WTC11 (cell line): ENCODE results near the gene ASB4. TPM values are rescaled to one million over a fixed set of nuclear protein-coding genes. Genes with fewer than 3 reads are reported as not detected.
A peak's percentile ranks its signal among the peaks of the same experiment; 100 is the strongest.

Source experiments
- ATAC-seq: fragments of 200-7000 bp; cut with Tn5 transposase; 2 replicates; pipeline ENCODE4 v1.10.0; 2021; ENCODE audit warnings: mild to moderate bottlenecking, moderate library complexity
- CTCF ChIA-PET: fragments of 300-600 bp; sonication (Branson Sonifier 250); formaldehyde crosslinking; loops from one replicate; lab custom pipeline; 2021; ENCODE audit warnings: antibody characterized with exemption; lab: Charles Lee
- POLR2A ChIA-PET: fragments of 350-600 bp; sonication (Branson Sonifier 250); formaldehyde crosslinking; loops from one replicate; lab custom pipeline; 2021; ENCODE audit warnings: antibody characterized with exemption; lab: Charles Lee
- DNase-seq: peaks from one replicate; pipeline ENCODE4 v3.0.0; 2021; ENCODE audit warnings: low spot score
- H3K27ac Mint-ChIP-seq: 2 replicates; pipeline ENCODE4 v1.8.0; 2021; ENCODE audit warnings: mixed read lengths
- H3K27me3 Mint-ChIP-seq: 2 replicates; pipeline ENCODE4 v1.8.0; 2021; ENCODE audit warnings: low read depth, mild to moderate bottlenecking, moderate library complexity, mixed read lengths
- H3K36me3 Mint-ChIP-seq: 2 replicates; pipeline ENCODE4 v1.8.0; 2021; ENCODE audit warnings: mixed read lengths
- H3K4me1 Mint-ChIP-seq: 2 replicates; pipeline ENCODE4 v1.8.0; 2022; ENCODE audit warnings: mixed read lengths
- H3K4me3 Mint-ChIP-seq: 2 replicates; pipeline ENCODE4 v1.8.0; 2021; ENCODE audit warnings: mild to moderate bottlenecking, moderate library complexity, mixed read lengths
- H3K9me3 Mint-ChIP-seq: 2 replicates; pipeline ENCODE4 v1.8.0; 2021; ENCODE audit warnings: mixed read lengths
- AFF4 ChIP-seq: sonication (generic); formaldehyde crosslinking; IDR thresholded peaks from 2 replicates; pipeline ENCODE4 v1.8.1; 2023; ENCODE audit warnings: mild to moderate bottlenecking, missing genetic modification reagents, borderline replicate concordance
- E2F5 ChIP-seq: sonication (generic); formaldehyde crosslinking; IDR thresholded peaks from 2 replicates; pipeline ENCODE4 v1.8.1; 2022; ENCODE audit warnings: mild to moderate bottlenecking, moderate library complexity, missing genetic modification reagents
- ETV6 ChIP-seq: sonication (generic); formaldehyde crosslinking; IDR thresholded peaks from 2 replicates; pipeline ENCODE4 v1.8.1; 2022; ENCODE audit warnings: mild to moderate bottlenecking, missing genetic modification reagents
- GABPB1 ChIP-seq: sonication (generic); formaldehyde crosslinking; IDR thresholded peaks from 2 replicates; pipeline ENCODE4 v1.8.1; 2023; ENCODE audit warnings: mild to moderate bottlenecking, missing genetic modification reagents
- HMGA2 ChIP-seq: fragments of 250-450 bp; sonication (Bioruptor Pico); IDR thresholded peaks from 2 replicates; pipeline ENCODE4 v1.4.0; 2021; ENCODE audit warnings: mild to moderate bottlenecking, moderate library complexity
- HMGXB4 ChIP-seq: sonication (generic); formaldehyde crosslinking; IDR thresholded peaks from 2 replicates; pipeline ENCODE4 v1.8.1; 2023; ENCODE audit warnings: mild to moderate bottlenecking, moderate library complexity, missing genetic modification reagents
- IRF1 ChIP-seq: sonication (generic); formaldehyde crosslinking; IDR thresholded peaks from 2 replicates; pipeline ENCODE4 v1.8.0; 2023; ENCODE audit warnings: missing genetic modification reagents
- KAT7 ChIP-seq: sonication (generic); formaldehyde crosslinking; IDR thresholded peaks from 2 replicates; pipeline ENCODE4 v1.8.1; 2023; ENCODE audit warnings: missing genetic modification reagents, mild to moderate bottlenecking, borderline replicate concordance
- MYBL2 ChIP-seq: sonication (generic); formaldehyde crosslinking; IDR thresholded peaks from 2 replicates; pipeline ENCODE4 v1.8.1; 2023; ENCODE audit warnings: mild to moderate bottlenecking, moderate library complexity, missing genetic modification reagents
- PRDM15 ChIP-seq: sonication (generic); formaldehyde crosslinking; IDR thresholded peaks from 2 replicates; pipeline ENCODE4 v1.8.0; 2022; ENCODE audit warnings: missing genetic modification reagents
- PREB ChIP-seq: sonication (generic); formaldehyde crosslinking; IDR thresholded peaks from 2 replicates; pipeline ENCODE4 v1.8.1; 2022; ENCODE audit warnings: mild to moderate bottlenecking, missing genetic modification reagents, moderate library complexity, borderline replicate concordance
- SMAD3 ChIP-seq: sonication (generic); formaldehyde crosslinking; IDR thresholded peaks from 2 replicates; pipeline ENCODE4 v1.8.0; 2022; ENCODE audit warnings: missing genetic modification reagents, mild to moderate bottlenecking, borderline replicate concordance
- SP1 ChIP-seq: sonication (generic); formaldehyde crosslinking; conservative IDR thresholded peaks from 2 replicates; pipeline ENCODE4 v1.8.1; 2022; ENCODE audit warnings: missing genetic modification reagents
- STAT6 ChIP-seq: sonication (generic); formaldehyde crosslinking; conservative IDR thresholded peaks from 2 replicates; pipeline ENCODE4 v1.8.1; 2023; ENCODE audit warnings: mild to moderate bottlenecking, low read depth, missing genetic modification reagents, moderate library complexity
- TEAD4 ChIP-seq: sonication (generic); formaldehyde crosslinking; IDR thresholded peaks from 2 replicates; pipeline ENCODE4 v1.8.0; 2022; ENCODE audit warnings: mild to moderate bottlenecking, missing genetic modification reagents
- USF2 ChIP-seq: sonication (generic); formaldehyde crosslinking; IDR thresholded peaks from 2 replicates; pipeline ENCODE4 v1.8.1; 2023; ENCODE audit warnings: mild to moderate bottlenecking, missing genetic modification reagents, moderate library complexity
- total RNA-seq: library from RNA; stranded (reverse); gene quantifications from 3 replicates; pipeline ENCODE4 v1.2.3, GENCODE V29; 2021

Gene ASB4
- total RNA-seq, 1 experiment from 2014 or later = not detected

GRCh38 chr7:95469848-95470247, 15.9 kb upstream of the ASB4 start (continued):
- TF ChIP-seq SP1 (CRISPR knock-in tag) (no peak), TEAD4 (CRISPR knock-in tag) (no peak)

- Mint-ChIP-seq H3K27ac (no peak overlapping the region), H3K27me3 (no peaks in the 10 kb centered on the region), H3K4me3 (no peak overlapping the region), H3K9me3 (no peaks in the 10 kb centered on the region), H3K4me1 (peaks cover 41% of the 10 kb centered on the region), H3K36me3 (no peaks in the 10 kb centered on the region)
- ATAC-seq (peak; percentile 35), DNase-seq (no peak)
- TF ChIP-seq GABPB1 = peak; percentile 27; the same call in 1 of the 2 replicates
- no peak for TF ChIP-seq KAT7 (CRISPR knock-in tag)
- ChIA-PET POLR2A (no interaction called here), CTCF (interaction anchor here (1.0 to 1.6 kb wide), 4 partner anchors 17 to 1021 kb away, joined by 3 to 6 read pairs (median 4); partner anchors contain the start of gene PON3)
Observed at GRCh38 chr7:95470452-95470851, 15.3 kb upstream of the ASB4 start.

GRCh38 chr7:95471071-95471470, 14.7 kb upstream of the ASB4 start:
- no peaks in the 10 kb centered on the region for H3K9me3 Mint-ChIP-seq
- DNase-seq = no peak
- H3K4me3 Mint-ChIP-seq = peak overlapping the region; percentile 37; the same call in 1 of the 2 replicates
- peak; percentile 16; the same call in 1 of the 2 replicates for ATAC-seq
- ChIA-PET CTCF (interaction anchor here (1.0 to 1.6 kb wide), 3 partner anchors 17 to 1021 kb away, joined by 4 to 6 read pairs (median 4); partner anchors contain the start of gene PON3), POLR2A (no interaction called here)
- H3K4me1 Mint-ChIP-seq = peaks cover 41% of the 10 kb centered on the region
- no peaks in the 10 kb centered on the region for H3K36me3 Mint-ChIP-seq
- H3K27me3 Mint-ChIP-seq = no peaks in the 10 kb centered on the region
- peak overlapping the region; percentile 92 for H3K27ac Mint-ChIP-seq
- TF ChIP-seq STAT6 (CRISPR knock-in tag) (no peak), HMGXB4 (CRISPR knock-in tag) (no peak), HMGA2 (CRISPR knock-in tag) (no peak), MYBL2 (no peak), E2F5 (CRISPR knock-in tag) (no peak), ETV6 (CRISPR knock-in tag) (no peak), PREB (CRISPR knock-in tag) (no peak), USF2 (no peak), AFF4 (CRISPR knock-in tag) (no peak), IRF1 (CRISPR knock-in tag) (no peak), PRDM15 (CRISPR knock-in tag) (no peak), KAT7 (CRISPR knock-in tag) (no peak), SMAD3 (no peak)
